Astrocyte of the cerebellum (primary cell): ENCODE measurements around the gene SIM2.

ENCODE experiments used
- DNase-seq: peaks from one replicate; pipeline ENCODE4 v3.0.0-alpha.2; 2011; ENCODE audit warnings: low read depth
- H3K4me3 ChIP-seq: 2 replicates; pipeline ENCODE4 v1.5.1; 2011; ENCODE audit warnings: mild to moderate bottlenecking, low read depth, low read length, moderate library complexity
- in situ Hi-C: cut with HindIII; loops from 2 replicates; pipeline ENCODE4 v1.10.0; 2017; ENCODE audit warnings: low sequenced_read_pairs
- TF ChIP-seq, protein P1 (sequence below): IDR thresholded peaks from 2 replicates; pipeline ENCODE4 v1.5.1; 2012; ENCODE audit warnings: low read length, low read depth, moderate library complexity, mild to moderate bottlenecking; ENCODE audit errors: missing control alignments

The SIM2 gene

GRCh38 chr21:36773995-36774394 is 75.1 kb downstream of the SIM2 start:
- in situ Hi-C loops: no loop called here
- TF ChIP-seq, protein P1, sequence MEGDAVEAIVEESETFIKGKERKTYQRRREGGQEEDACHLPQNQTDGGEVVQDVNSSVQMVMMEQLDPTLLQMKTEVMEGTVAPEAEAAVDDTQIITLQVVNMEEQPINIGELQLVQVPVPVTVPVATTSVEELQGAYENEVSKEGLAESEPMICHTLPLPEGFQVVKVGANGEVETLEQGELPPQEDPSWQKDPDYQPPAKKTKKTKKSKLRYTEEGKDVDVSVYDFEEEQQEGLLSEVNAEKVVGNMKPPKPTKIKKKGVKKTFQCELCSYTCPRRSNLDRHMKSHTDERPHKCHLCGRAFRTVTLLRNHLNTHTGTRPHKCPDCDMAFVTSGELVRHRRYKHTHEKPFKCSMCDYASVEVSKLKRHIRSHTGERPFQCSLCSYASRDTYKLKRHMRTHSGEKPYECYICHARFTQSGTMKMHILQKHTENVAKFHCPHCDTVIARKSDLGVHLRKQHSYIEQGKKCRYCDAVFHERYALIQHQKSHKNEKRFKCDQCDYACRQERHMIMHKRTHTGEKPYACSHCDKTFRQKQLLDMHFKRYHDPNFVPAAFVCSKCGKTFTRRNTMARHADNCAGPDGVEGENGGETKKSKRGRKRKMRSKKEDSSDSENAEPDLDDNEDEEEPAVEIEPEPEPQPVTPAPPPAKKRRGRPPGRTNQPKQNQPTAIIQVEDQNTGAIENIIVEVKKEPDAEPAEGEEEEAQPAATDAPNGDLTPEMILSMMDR: no peak
- DNase-seq: no peak

DNA sequence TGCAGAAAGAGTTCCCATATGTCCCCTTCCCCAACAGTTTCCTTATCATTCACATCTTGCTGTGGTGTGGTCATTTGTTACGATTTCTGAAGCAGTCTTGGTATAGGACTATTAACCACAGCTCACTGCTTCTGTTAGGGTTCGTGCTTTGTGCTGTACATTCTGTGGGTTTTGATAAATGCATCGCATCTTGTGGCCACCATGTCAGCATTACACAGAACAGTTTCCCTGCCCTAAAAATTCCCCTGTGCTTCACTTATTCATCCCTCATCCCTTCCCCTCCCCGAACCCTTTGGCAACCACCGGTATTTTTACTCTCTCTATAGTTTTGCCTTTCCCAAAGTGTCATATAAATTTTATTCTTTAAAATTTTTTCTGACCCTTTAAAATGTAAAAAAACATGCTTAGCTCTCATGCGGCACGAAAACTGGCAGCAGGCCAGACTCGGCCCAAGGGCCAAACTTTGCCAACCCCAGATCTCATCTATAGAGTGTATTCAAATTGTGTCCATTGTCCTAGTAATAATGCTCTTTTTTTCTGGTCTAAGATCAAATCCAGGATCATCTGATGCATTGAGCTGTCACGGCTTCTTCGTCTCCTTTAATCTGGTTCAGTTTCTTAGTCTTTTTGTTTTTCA is 78.2 kb downstream of the SIM2 start:
- in situ Hi-C loops: no loop called here
- TF ChIP-seq, protein P1: no peak
- DNase-seq: no peak
- H3K4me3 ChIP-seq: no peak overlapping the region

More at GRCh38 chr21:36773995-36774394, 75.1 kb downstream of the SIM2 start:
- no peak overlapping the region for H3K4me3 ChIP-seq

GRCh38 chr21:36780861-36781260 is 81.9 kb downstream of the SIM2 start:
- TF ChIP-seq, protein P1: no peak
- no peak for DNase-seq
- H3K4me3 ChIP-seq: no peak overlapping the region
- in situ Hi-C loops: loop anchor here (10.0 kb wide), 1 partner anchor 56 kb away; no protein-coding TSS in a partner anchor

DNA sequence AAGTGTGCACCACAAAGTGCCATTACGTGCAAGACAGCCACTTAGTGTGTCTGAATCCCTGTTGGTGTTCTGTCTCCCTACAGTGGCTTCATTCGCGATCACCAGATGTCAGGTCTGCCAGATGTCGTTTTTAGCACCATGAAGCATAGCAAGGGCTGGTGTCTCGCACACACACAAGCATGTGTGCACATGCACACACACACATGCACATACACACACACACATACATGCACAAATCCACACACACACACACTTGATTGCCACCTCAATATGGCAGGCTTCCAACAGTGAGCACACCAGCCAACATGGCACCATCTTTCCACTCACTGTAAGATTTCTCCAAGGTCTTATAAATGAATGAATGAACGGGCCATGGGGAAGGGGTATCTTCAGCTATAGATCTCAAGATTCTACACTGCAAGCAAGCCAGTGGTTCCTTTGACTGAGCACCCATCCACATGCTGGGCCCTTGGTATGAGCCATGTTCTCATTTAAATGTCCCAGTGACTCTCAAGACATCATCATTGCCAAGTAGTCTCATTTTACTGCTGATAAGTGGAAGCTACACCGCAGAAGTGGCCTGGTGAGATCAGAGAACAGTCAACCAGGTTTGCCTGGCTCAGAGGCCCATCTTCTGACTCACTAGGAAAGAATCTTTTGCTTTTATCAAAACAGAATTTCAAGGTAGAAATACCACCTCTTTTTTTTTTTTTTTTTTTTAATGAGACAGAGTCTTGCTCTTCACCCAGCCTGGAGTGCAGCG is 84.9 kb downstream of the SIM2 start:
- in situ Hi-C loops: loop anchor here (10.0 kb wide), 1 partner anchor 59 kb away; no protein-coding TSS in a partner anchor
- DNase-seq: peak; percentile 73

GRCh38 chr21:36784947-36785346 is 86.0 kb downstream of the SIM2 start:
- TF ChIP-seq, protein P1: no peak
- no peak for DNase-seq

More for the DNA sequence above, 84.9 kb downstream of the SIM2 start:
- H3K4me3 ChIP-seq: no peak overlapping the region
- TF ChIP-seq, protein P1: no peak

DNA sequence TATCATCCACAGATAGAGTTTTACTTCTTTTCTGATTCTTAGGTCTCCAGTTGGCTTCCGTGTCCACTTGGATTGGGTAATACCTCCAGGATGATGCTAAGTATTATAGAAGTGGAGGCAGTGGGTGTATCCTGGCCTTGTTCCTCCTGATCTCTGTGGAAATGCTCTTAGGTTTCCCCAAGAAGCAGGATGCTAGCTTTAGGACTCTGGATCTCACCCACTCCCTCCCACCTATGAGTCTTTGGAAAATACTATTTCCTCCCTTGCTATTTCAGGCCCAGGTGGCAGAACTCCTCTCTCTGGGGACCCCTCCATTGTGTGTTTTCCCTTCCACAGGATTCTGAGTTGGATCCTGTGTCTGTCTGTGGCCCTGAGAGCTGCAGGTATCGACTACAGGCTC is 86.7 kb downstream of the SIM2 start:
- in situ Hi-C loops: loop anchor here (10.0 kb wide), 1 partner anchor 61 kb away; no protein-coding TSS in a partner anchor
- TF ChIP-seq, protein P1: no peak
- H3K4me3 ChIP-seq: no peak overlapping the region
- no peak for DNase-seq

More at GRCh38 chr21:36784947-36785346, 86.0 kb downstream of the SIM2 start:
- in situ Hi-C loops: loop anchor here (10.0 kb wide), 1 partner anchor 60 kb away; no protein-coding TSS in a partner anchor
- no peak overlapping the region for H3K4me3 ChIP-seq
